Measurements from ENCODE around the gene USP6NL.

USP6NL gene

GRCh38 chr10:11416974-11417373, 194.5 kb downstream of the USP6NL start:
- Histone ChIP-seq H3K4me1 (no peaks in the 10 kb centered on the region), H3K36me3 (no peaks in the 10 kb centered on the region), H3K9me3 (no peaks in the 10 kb centered on the region), H3K4me3 (ENCODE audit: low read depth, low read length) (no peak overlapping the region), H3K27me3 (no peaks in the 10 kb centered on the region)
- no peak for TF ChIP-seq CTCF (IDR thresholded peaks at IDR 0.05; ENCODE audit: low read depth, low read length)
- no peak for DNase-seq

GRCh38 chr10:11415095-11415494, 196.4 kb downstream of the USP6NL start:
- no peak for DNase-seq
- no peak for TF ChIP-seq CTCF (IDR thresholded peaks at IDR 0.05; ENCODE audit: low read depth, low read length)
- Histone ChIP-seq H3K4me3 (ENCODE audit: low read depth, low read length) (no peak overlapping the region), H3K4me1 (no peaks in the 10 kb centered on the region), H3K27me3 (no peaks in the 10 kb centered on the region), H3K36me3 (no peaks in the 10 kb centered on the region), H3K9me3 (no peaks in the 10 kb centered on the region)

GRCh38 chr10:11414314-11415038, 197.0 kb downstream of the USP6NL start:
- no peak for DNase-seq
- Histone ChIP-seq H3K4me3 (ENCODE audit: low read depth, low read length) (no peak overlapping the region), H3K9me3 (no peaks in the 10 kb centered on the region), H3K27me3 (no peaks in the 10 kb centered on the region), H3K36me3 (no peaks in the 10 kb centered on the region), H3K4me1 (no peaks in the 10 kb centered on the region)
- TF ChIP-seq CTCF (IDR thresholded peaks at IDR 0.05; ENCODE audit: low read depth, low read length): no peak

GRCh38 chr10:11411926-11412545, 199.4 kb downstream of the USP6NL start:
- Histone ChIP-seq H3K4me3 (ENCODE audit: low read depth, low read length) (no peak overlapping the region), H3K4me1 (no peaks in the 10 kb centered on the region), H3K9me3 (no peaks in the 10 kb centered on the region), H3K27me3 (no peaks in the 10 kb centered on the region), H3K36me3 (no peaks in the 10 kb centered on the region)
- TF ChIP-seq CTCF (IDR thresholded peaks at IDR 0.05; ENCODE audit: low read depth, low read length): no peak; the same call in 1 of the 2 replicates
- no peak for DNase-seq

GRCh38 chr10:11409357-11409756, 202.1 kb downstream of the USP6NL start:
- Histone ChIP-seq H3K4me3 (ENCODE audit: low read depth, low read length) (no peak overlapping the region), H3K36me3 (no peaks in the 10 kb centered on the region), H3K4me1 (no peaks in the 10 kb centered on the region), H3K9me3 (no peaks in the 10 kb centered on the region), H3K27me3 (no peaks in the 10 kb centered on the region)
- no peak for TF ChIP-seq CTCF (IDR thresholded peaks at IDR 0.05; ENCODE audit: low read depth, low read length)
- DNase-seq: no peak

- H3K4me1 ChIP-seq: no peaks in the 10 kb centered on the region
- DNase-seq: no peak
- TF ChIP-seq CTCF (IDR thresholded peaks at IDR 0.05; ENCODE audit: low read depth, low read length): no peak
- no peaks in the 10 kb centered on the region for H3K27me3 ChIP-seq
- H3K36me3 ChIP-seq: no peaks in the 10 kb centered on the region
- no peak overlapping the region for H3K4me3 ChIP-seq (ENCODE audit: low read depth, low read length)
- H3K9me3 ChIP-seq: no peaks in the 10 kb centered on the region
These were observed 203.5 kb downstream of the USP6NL start for GRCh38 chr10:11407939-11408338.

All from BE2C (cell line).